Brain microvascular endothelial cell (primary cell): Measurements from ENCODE around the gene WDHD1.
"Not testable (repeated sequence)": the region's sequence is repeated elsewhere in the genome, so short reads cannot be mapped to it uniquely, and the experiment has no call there.

Source experiments
- DNase-seq: peaks from one replicate; pipeline ENCODE4 v3.0.0-alpha.2; 2020
- H3K27ac ChIP-seq: fragments of 250-450 bp; sonication (Bioruptor Pico); 2 replicates; pipeline ENCODE4 v1.5.1; 2020; ENCODE audit warnings: mild to moderate bottlenecking, moderate library complexity
- H3K27me3 ChIP-seq: fragments of 250-450 bp; sonication (Bioruptor Pico); replicated peaks from 2 replicates; pipeline ENCODE4 v1.5.1; 2020; ENCODE audit warnings: mild to moderate bottlenecking
- H3K36me3 ChIP-seq: fragments of 250-450 bp; sonication (Bioruptor Pico); replicated peaks from 2 replicates; pipeline ENCODE4 v1.5.1; 2020; ENCODE audit warnings: mild to moderate bottlenecking
- H3K4me3 ChIP-seq: 2 replicates; pipeline ENCODE4 v1.5.1; 2011; ENCODE audit warnings: low read depth, mild to moderate bottlenecking, control low read depth, low read length, moderate library complexity
- CTCF ChIP-seq: IDR thresholded peaks from 2 replicates; pipeline ENCODE4 v1.5.1; 2011; ENCODE audit warnings: low read depth, mild to moderate bottlenecking, moderate library complexity, low read length, control low read depth, inconsistent platforms; ENCODE audit errors: missing control alignments
- in situ Hi-C: cut with HindIII; loops from 2 replicates; pipeline ENCODE4 v1.10.0; 2017; ENCODE audit warnings: low sequenced_read_pairs, low pct_ligation_motif_present

The WDHD1 gene

GRCh38 chr14:55026441-55026792 is 482 bp downstream of the WDHD1 start:
- peak overlapping the region; percentile 85 for H3K27ac ChIP-seq
- in situ Hi-C loops, result no loop called here
- H3K27me3 ChIP-seq, result no peaks in the 10 kb centered on the region
- H3K4me3 ChIP-seq, result peak overlapping the region; percentile 92
- no peaks in the 10 kb centered on the region for H3K36me3 ChIP-seq
- DNase-seq, result no peak
- TF ChIP-seq CTCF, result no peak

DNA sequence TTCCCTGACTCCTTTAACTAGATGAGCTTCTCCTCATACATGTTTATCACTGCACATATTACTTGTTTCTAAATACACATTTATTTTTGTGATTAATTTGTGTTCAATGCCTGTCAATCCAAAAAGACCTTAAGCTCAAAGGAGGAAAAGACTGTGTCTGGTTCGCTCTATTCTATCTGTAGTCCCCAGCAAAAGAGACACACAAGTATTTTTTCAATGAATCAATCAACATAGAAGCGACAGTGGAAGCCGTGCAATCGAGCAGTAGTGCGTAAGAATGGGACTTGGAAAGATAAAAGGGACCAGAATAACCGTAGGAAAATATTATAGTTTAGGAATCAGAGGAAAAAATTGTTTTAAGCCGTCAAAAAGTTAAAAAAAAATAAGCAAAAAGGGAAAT is 951 bp downstream of the WDHD1 start:
- in situ Hi-C loops, result no loop called here
- H3K27me3 ChIP-seq, result no peaks in the 10 kb centered on the region
- DNase-seq, result no peak
- no peaks in the 10 kb centered on the region for H3K36me3 ChIP-seq
- no peak for TF ChIP-seq CTCF
- H3K4me3 ChIP-seq, result peak overlapping the region; percentile 92
- peak overlapping the region; percentile 85 for H3K27ac ChIP-seq

DNA sequence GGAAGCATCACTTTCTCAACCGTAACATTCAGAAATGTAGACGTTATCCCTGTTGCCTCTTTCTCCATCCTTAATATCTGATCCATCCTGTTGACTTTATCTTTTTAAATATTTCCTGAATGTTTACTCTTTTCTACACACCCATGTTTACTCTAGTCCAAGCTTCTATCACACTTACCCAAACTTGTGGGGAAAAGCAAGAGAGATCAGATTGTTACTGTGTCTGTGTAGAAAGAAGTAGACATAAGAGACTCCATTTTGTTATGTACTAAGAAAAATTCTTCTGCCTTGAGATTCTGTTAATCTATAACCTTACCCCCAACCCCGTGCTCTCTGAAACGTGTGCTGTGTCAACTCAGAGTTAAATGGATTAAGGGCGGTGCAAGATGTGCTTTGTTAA is 2.5 kb downstream of the WDHD1 start:
- H3K4me3 ChIP-seq, H3K27ac ChIP-seq, H3K36me3 ChIP-seq, H3K27me3 ChIP-seq, DNase-seq, in situ Hi-C loops: not testable (repeated sequence)

GRCh38 chr14:55019968-55020554 is 6.8 kb downstream of the WDHD1 start:
- Histone ChIP-seq H3K4me3 (no peak overlapping the region), H3K27ac (no peak overlapping the region), H3K36me3 (no peaks in the 10 kb centered on the region), H3K27me3 (no peaks in the 10 kb centered on the region)
- in situ Hi-C loops, result no loop called here
- no peak for DNase-seq
- no peak for TF ChIP-seq CTCF

GRCh38 chr14:55015006-55015405 is 11.9 kb downstream of the WDHD1 start:
- in situ Hi-C loops, result no loop called here
- no peak for TF ChIP-seq CTCF
- Histone ChIP-seq H3K36me3 (no peaks in the 10 kb centered on the region), H3K4me3 (no peak overlapping the region), H3K27ac (no peak overlapping the region), H3K27me3 (no peaks in the 10 kb centered on the region)
- no peak for DNase-seq

DNA sequence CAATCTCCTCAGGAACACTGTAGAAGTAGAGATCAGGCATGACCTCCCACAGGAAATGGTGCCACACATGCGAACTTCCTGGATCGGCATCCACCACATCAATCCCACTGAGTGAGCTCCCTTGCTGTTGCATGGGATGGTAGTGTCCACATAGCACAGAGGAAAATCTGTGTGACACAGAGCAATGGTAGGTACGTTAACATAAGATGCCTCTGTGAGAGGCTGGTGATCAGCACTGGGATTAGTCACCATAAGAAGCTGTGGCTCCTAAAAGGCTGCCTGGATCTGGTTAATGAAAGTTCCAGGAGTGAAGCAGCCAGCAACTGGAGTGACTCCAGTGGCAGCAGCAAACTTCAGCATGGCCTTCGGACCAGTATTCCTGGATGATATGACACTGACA is 21.8 kb downstream of the WDHD1 start:
- Histone ChIP-seq H3K4me3 (no peak overlapping the region), H3K27ac (no peak overlapping the region), H3K27me3 (no peaks in the 10 kb centered on the region), H3K36me3 (no peaks in the 10 kb centered on the region)
- no peak for TF ChIP-seq CTCF
- in situ Hi-C loops, result no loop called here
- peak; percentile 21 for DNase-seq
